ENCODE measurements around the gene GCSAM.

GCSAM gene

DNA sequence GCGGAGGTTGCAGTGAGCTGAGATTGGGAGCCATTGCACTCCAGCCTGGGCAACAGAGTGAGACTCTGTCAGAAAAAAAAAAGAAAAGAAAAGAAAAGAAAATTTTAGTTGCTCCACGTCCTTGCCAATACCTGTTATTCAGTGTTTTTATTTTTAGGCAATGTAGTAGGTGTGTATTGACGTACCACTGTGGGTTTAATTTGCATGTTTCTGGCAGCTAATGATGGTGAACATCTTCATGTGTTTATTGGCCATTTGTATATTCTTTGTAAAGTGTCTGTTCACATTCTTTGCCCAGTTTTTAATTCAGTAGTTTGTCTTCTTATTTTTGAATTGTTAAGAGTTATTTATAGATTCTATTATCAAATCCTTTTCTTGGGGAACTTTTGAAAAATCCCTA lies 38.1 kb upstream of the GCSAM start:
- TF ChIP-seq CTCF (conservative IDR thresholded peaks at IDR 0.05; ENCODE audit: low read length) (no peak), EZH2phosphoT487 (IDR thresholded peaks at IDR 0.05; ENCODE audit: borderline replicate concordance) (no peak)
- H4K20me1 ChIP-seq (ENCODE audit: insufficient read depth, low read length, poor library complexity, severe bottlenecking), result no peaks in the 10 kb centered on the region
- H3K9me2 ChIP-seq (replicated peaks; ENCODE audit: low read depth, low read length), result no peaks in the 10 kb centered on the region
- H3K9me3 ChIP-seq (ENCODE audit: insufficient read depth, low read depth, low read length), result no peaks in the 10 kb centered on the region
- no peak overlapping the region for H3K4me3 ChIP-seq (ENCODE audit: low read length, poor library complexity, severe bottlenecking)
- no peaks in the 10 kb centered on the region for H3K27me3 ChIP-seq (ENCODE audit: insufficient read depth, low read length, poor library complexity, severe bottlenecking)
- no peaks in the 10 kb centered on the region for H3F3A ChIP-seq (ENCODE audit: low read depth)
- H3K79me2 ChIP-seq (ENCODE audit: insufficient read depth, low read length), result no peaks in the 10 kb centered on the region
- no peaks in the 10 kb centered on the region for H3K4me1 ChIP-seq (ENCODE audit: insufficient read depth, low read length, poor library complexity, severe bottlenecking)
- no peaks in the 10 kb centered on the region for H3K36me3 ChIP-seq (ENCODE audit: insufficient read depth, low read length)
- H3K4me2 ChIP-seq (ENCODE audit: low read depth, low read length, poor library complexity, severe bottlenecking), result no peak overlapping the region
- no peak overlapping the region for H3K9ac ChIP-seq (ENCODE audit: low read depth, low read length, poor library complexity, severe bottlenecking)
- H2AFZ ChIP-seq (ENCODE audit: low read length), result no peak overlapping the region

GRCh38 chr3:112170046-112170445 lies 37.0 kb upstream of the GCSAM start:
- no peaks in the 10 kb centered on the region for H3K9me3 ChIP-seq (ENCODE audit: insufficient read depth, low read depth, low read length)
- no peaks in the 10 kb centered on the region for H3K9me2 ChIP-seq (replicated peaks; ENCODE audit: low read depth, low read length)
- no peaks in the 10 kb centered on the region for H3F3A ChIP-seq (ENCODE audit: low read depth)
- no peak overlapping the region for H3K4me3 ChIP-seq (ENCODE audit: low read length, poor library complexity, severe bottlenecking)
- TF ChIP-seq CTCF (conservative IDR thresholded peaks at IDR 0.05; ENCODE audit: low read length) (no peak), EZH2phosphoT487 (IDR thresholded peaks at IDR 0.05; ENCODE audit: borderline replicate concordance) (no peak)
- no peak overlapping the region for H2AFZ ChIP-seq (ENCODE audit: low read length)
- H3K9ac ChIP-seq (ENCODE audit: low read depth, low read length, poor library complexity, severe bottlenecking), result no peak overlapping the region
- H3K4me2 ChIP-seq (ENCODE audit: low read depth, low read length, poor library complexity, severe bottlenecking), result no peak overlapping the region
- H3K36me3 ChIP-seq (ENCODE audit: insufficient read depth, low read length), result no peaks in the 10 kb centered on the region
- H4K20me1 ChIP-seq (ENCODE audit: insufficient read depth, low read length, poor library complexity, severe bottlenecking), result no peaks in the 10 kb centered on the region
- no peaks in the 10 kb centered on the region for H3K79me2 ChIP-seq (ENCODE audit: insufficient read depth, low read length)
- H3K27me3 ChIP-seq (ENCODE audit: insufficient read depth, low read length, poor library complexity, severe bottlenecking), result no peaks in the 10 kb centered on the region
- no peaks in the 10 kb centered on the region for H3K4me1 ChIP-seq (ENCODE audit: insufficient read depth, low read length, poor library complexity, severe bottlenecking)

- no peaks in the 10 kb centered on the region for H3K79me2 ChIP-seq (ENCODE audit: insufficient read depth, low read length)
- no peaks in the 10 kb centered on the region for H3K27me3 ChIP-seq (ENCODE audit: insufficient read depth, low read length, poor library complexity, severe bottlenecking)
- H3K9me2 ChIP-seq (replicated peaks; ENCODE audit: low read depth, low read length), result no peaks in the 10 kb centered on the region
- no peak overlapping the region for H3K4me3 ChIP-seq (ENCODE audit: low read length, poor library complexity, severe bottlenecking)
- H3K36me3 ChIP-seq (ENCODE audit: insufficient read depth, low read length), result no peaks in the 10 kb centered on the region
- H3K4me2 ChIP-seq (ENCODE audit: low read depth, low read length, poor library complexity, severe bottlenecking), result no peak overlapping the region
- H4K20me1 ChIP-seq (ENCODE audit: insufficient read depth, low read length, poor library complexity, severe bottlenecking), result no peaks in the 10 kb centered on the region
- no peaks in the 10 kb centered on the region for H3K4me1 ChIP-seq (ENCODE audit: insufficient read depth, low read length, poor library complexity, severe bottlenecking)
- no peak overlapping the region for H3K9ac ChIP-seq (ENCODE audit: low read depth, low read length, poor library complexity, severe bottlenecking)
- H3F3A ChIP-seq (ENCODE audit: low read depth), result no peaks in the 10 kb centered on the region
- no peak overlapping the region for H2AFZ ChIP-seq (ENCODE audit: low read length)
- TF ChIP-seq CTCF (conservative IDR thresholded peaks at IDR 0.05; ENCODE audit: low read length) (no peak), EZH2phosphoT487 (IDR thresholded peaks at IDR 0.05; ENCODE audit: borderline replicate concordance) (no peak)
- H3K9me3 ChIP-seq (ENCODE audit: insufficient read depth, low read depth, low read length), result no peaks in the 10 kb centered on the region
These were observed 34.7 kb upstream of the GCSAM start for GRCh38 chr3:112167758-112168157.

Measured in Loucy (cell line).